Activated CD8-positive, alpha-beta T cell treated with anti-CD3 and anti-CD28 coated beads for 36 hours (primary cell): Measurements from ENCODE around the gene GGNBP2. TPM values are rescaled to one million over a fixed set of nuclear protein-coding genes. Genes with fewer than 3 reads are reported as not detected.

Experiments
- ATAC-seq: fragments of 200-7000 bp; cut with Tn5 transposase; one replicate; pipeline ENCODE4 v1.10.0; 2021; ENCODE audit warnings: mild to moderate bottlenecking, moderate library complexity
- CTCF ChIA-PET: fragments of 350-600 bp; sonication (Branson Sonifier 250); formaldehyde crosslinking; loops from one replicate; lab custom pipeline; 2021; ENCODE audit warnings: antibody characterized with exemption; lab: Charles Lee
- POLR2A ChIA-PET: fragments of 350-600 bp; sonication (Branson Sonifier 250); formaldehyde crosslinking; loops from one replicate; lab custom pipeline; 2021; ENCODE audit warnings: antibody characterized with exemption; lab: Charles Lee
- DNase-seq: peaks from one replicate; pipeline ENCODE4 v3.0.0-alpha.2; 2020
- H3K27ac Mint-ChIP-seq: one replicate; pipeline ENCODE4 v1.8.0; 2021; ENCODE audit warnings: mild to moderate bottlenecking, mixed read lengths
- H3K27me3 Mint-ChIP-seq: one replicate; pipeline ENCODE4 v1.8.0; 2021; ENCODE audit warnings: mixed read lengths
- H3K36me3 Mint-ChIP-seq: one replicate; pipeline ENCODE4 v1.8.0; 2021; ENCODE audit warnings: low read depth, mixed read lengths
- H3K4me1 Mint-ChIP-seq: one replicate; pipeline ENCODE4 v1.8.0; 2021; ENCODE audit warnings: low read depth, mixed read lengths
- H3K4me3 Mint-ChIP-seq: one replicate; pipeline ENCODE4 v1.8.0; 2021; ENCODE audit warnings: mild to moderate bottlenecking, moderate library complexity, mixed read lengths
- H3K9me3 Mint-ChIP-seq: one replicate; pipeline ENCODE4 v1.8.0; 2021; ENCODE audit warnings: mixed read lengths
- CTCF ChIP-seq: fragments of 200-600 bp; IDR thresholded peaks from one replicate; pipeline ENCODE4 v1.8.0; 2022; ENCODE audit warnings: antibody characterized with exemption, mild to moderate bottlenecking
- intact Hi-C: fragments of 100-400 bp; cut with micrococcal nuclease; formaldehyde crosslinking; loops from one replicate; pipeline ENCODE4 v1.10.0; 2022
- total RNA-seq, 2 experiments: library from RNA; stranded (reverse); gene quantifications; one replicate each; pipeline ENCODE4 v1.2.3, GENCODE V29; 2021

GGNBP2 gene
- total RNA-seq, 2 experiments from 2014 or later: 82.9 to 87.4 TPM

- CTCF ChIA-PET: interaction anchor here (2.2 kb wide), 1 partner anchor 49 kb away, joined by 6 read pairs; the partner anchor contains the start of gene MRM1
Observed at GRCh38 chr17:36553459-36553858, 8.7 kb downstream of the GGNBP2 start.

GRCh38 chr17:36566081-36566480 is 21.4 kb downstream of the GGNBP2 start:
- TF ChIP-seq CTCF: no peak
- ATAC-seq (no peak), DNase-seq (no peak)
- ChIA-PET POLR2A (interaction anchor here (1.5 to 1.6 kb wide), 2 partner anchors 10 to 13 kb away, joined by 4 to 7 read pairs; no protein-coding TSS in a partner anchor), CTCF (no interaction called here)
- Mint-ChIP-seq H3K4me1 (peaks cover 17% of the 10 kb centered on the region), H3K27me3 (no peaks in the 10 kb centered on the region), H3K36me3 (peaks cover 50% of the 10 kb centered on the region), H3K27ac (peak overlapping the region; percentile 42), H3K9me3 (no peaks in the 10 kb centered on the region), H3K4me3 (no peak overlapping the region)
- intact Hi-C loops: no loop called here

More at GRCh38 chr17:36553459-36553858, 8.7 kb downstream of the GGNBP2 start:
- peak overlapping the region; percentile 28 for H3K4me3 Mint-ChIP-seq
- no peaks in the 10 kb centered on the region for H3K9me3 Mint-ChIP-seq
- no peak for ATAC-seq
- H3K36me3 Mint-ChIP-seq: peaks cover 50% of the 10 kb centered on the region
- TF ChIP-seq CTCF: no peak
- intact Hi-C loops: no loop called here
- peak overlapping the region; percentile 47 for H3K27ac Mint-ChIP-seq
- H3K4me1 Mint-ChIP-seq: peaks cover 44% of the 10 kb centered on the region
- no peaks in the 10 kb centered on the region for H3K27me3 Mint-ChIP-seq
- POLR2A ChIA-PET: no interaction called here
- no peak for DNase-seq

DNA sequence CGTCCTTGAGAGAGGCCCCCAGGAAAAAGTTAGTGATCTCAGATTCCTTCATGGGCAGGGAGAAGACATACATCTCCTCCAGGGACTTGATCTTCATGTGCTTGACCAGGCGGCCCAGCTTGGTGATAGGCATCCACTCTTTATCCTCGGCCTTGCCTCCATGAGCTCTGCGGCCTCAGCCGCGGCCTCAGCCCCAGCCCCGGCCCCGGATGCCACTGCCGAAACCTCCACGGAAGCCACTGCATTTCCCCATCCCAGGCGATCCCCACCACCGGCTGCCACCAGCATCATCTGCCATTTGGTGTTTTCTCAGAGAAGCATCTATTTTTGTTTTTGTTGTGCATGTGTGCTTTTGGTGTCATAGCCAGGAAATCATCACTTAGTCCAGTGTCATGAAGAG is 30.3 kb downstream of the GGNBP2 start:
- no peak for ATAC-seq
- Mint-ChIP-seq H3K36me3 (peaks cover 46% of the 10 kb centered on the region), H3K27me3 (no peaks in the 10 kb centered on the region), H3K27ac (no peak overlapping the region), H3K4me1 (peaks cover 7% of the 10 kb centered on the region), H3K9me3 (no peaks in the 10 kb centered on the region), H3K4me3 (no peak overlapping the region)
- CTCF ChIA-PET: interaction anchor here (0.9 kb wide), 1 partner anchor 18 kb away, joined by 3 read pairs; no protein-coding TSS in a partner anchor
- POLR2A ChIA-PET: interaction anchor here (1.1 kb wide), 1 partner anchor 18 kb away, joined by 3 read pairs; no protein-coding TSS in a partner anchor
- TF ChIP-seq CTCF: no peak
- intact Hi-C loops: no loop called here
- no peak for DNase-seq

GRCh38 chr17:36576793-36577192 is 32.1 kb downstream of the GGNBP2 start:
- Mint-ChIP-seq H3K4me1 (peaks cover 7% of the 10 kb centered on the region), H3K27ac (peak overlapping the region; percentile 17), H3K27me3 (no peaks in the 10 kb centered on the region), H3K9me3 (no peaks in the 10 kb centered on the region), H3K36me3 (peaks cover 45% of the 10 kb centered on the region), H3K4me3 (no peak overlapping the region)
- ChIA-PET CTCF (no interaction called here), POLR2A (interaction anchor here (0.7 to 1.2 kb wide), 2 partner anchors 14 to 17 kb away, joined by 4 to 5 read pairs; partner anchors contain the start of gene DHRS11)
- ATAC-seq (no peak), DNase-seq (no peak)
- intact Hi-C loops: no loop called here
- no peak for TF ChIP-seq CTCF

DNA sequence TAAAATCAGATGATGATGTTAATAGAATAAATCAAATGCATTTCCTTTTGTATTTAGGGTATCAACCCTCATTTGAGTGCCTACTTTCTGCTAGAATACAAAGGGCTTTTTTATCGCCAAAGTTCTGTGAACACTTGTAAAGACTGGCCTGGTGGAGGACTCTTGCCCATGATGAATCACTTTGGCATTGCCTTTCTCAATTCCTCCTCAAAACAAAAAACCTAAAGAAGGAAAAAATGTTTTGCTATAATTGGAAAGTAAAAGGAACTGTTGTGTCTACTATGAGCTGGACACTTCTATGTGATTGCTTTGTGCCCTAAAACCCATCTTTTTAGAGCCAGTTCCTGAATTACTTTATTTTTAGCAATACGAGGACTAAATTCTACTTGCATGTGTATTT is 34.0 kb downstream of the GGNBP2 start:
- intact Hi-C loops: no loop called here
- POLR2A ChIA-PET: interaction anchor here (1.2 to 1.3 kb wide), 4 partner anchors 9 to 22 kb away, joined by 3 to 4 read pairs (median 4); partner anchors contain the start of gene MRM1
- ATAC-seq (no peak), DNase-seq (no peak)
- H3K36me3 Mint-ChIP-seq: peaks cover 36% of the 10 kb centered on the region
- no peak overlapping the region for H3K27ac Mint-ChIP-seq
- no peaks in the 10 kb centered on the region for H3K9me3 Mint-ChIP-seq
- no peaks in the 10 kb centered on the region for H3K27me3 Mint-ChIP-seq
- CTCF ChIA-PET: no interaction called here
- no peak for TF ChIP-seq CTCF
- no peak overlapping the region for H3K4me3 Mint-ChIP-seq
- peaks cover 3% of the 10 kb centered on the region for H3K4me1 Mint-ChIP-seq
